SU-DHL-6 (cell line): ENCODE data around the gene HHLA2.

Experiments
- H2AFZ ChIP-seq: fragments of 200-600 bp; sonication (generic); 2 replicates; pipeline ENCODE4 v1.6.1; 2014; ENCODE audit warnings: low read depth, mild to moderate bottlenecking, moderate library complexity, mixed read lengths, antibody characterized with exemption, low read length; ENCODE audit not compliant: severe bottlenecking
- H3F3A ChIP-seq: fragments of 200-600 bp; shearing (Covaris generic); 2 replicates; pipeline ENCODE4 v1.6.0; 2016; ENCODE audit warnings: antibody characterized with exemption, mild to moderate bottlenecking; ENCODE audit not compliant: insufficient read depth
- H3K27ac ChIP-seq: fragments of 200-600 bp; sonication (generic); 2 replicates; pipeline ENCODE4 v1.5.1; 2016; ENCODE audit warnings: low read depth, mild to moderate bottlenecking, low read length, moderate library complexity, mixed read lengths
- H3K27me3 ChIP-seq: fragments of 200-600 bp; sonication (generic), shearing (Covaris generic); 2 replicates; pipeline ENCODE4 v1.6.0; 2014; ENCODE audit warnings: mild to moderate bottlenecking, low read length
- H3K36me3 ChIP-seq: fragments of 200-600 bp; sonication (generic); 2 replicates; pipeline ENCODE4 v1.6.1; 2014; ENCODE audit warnings: mild to moderate bottlenecking, low read length, mixed read lengths
- H3K4me2 ChIP-seq: fragments of 300-600, 200-600 bp; shearing (Covaris generic), sonication (generic); 2 replicates; pipeline ENCODE4 v1.6.0; 2014; ENCODE audit warnings: low read length, low read depth, mild to moderate bottlenecking; ENCODE audit not compliant: poor library complexity, severe bottlenecking
- H3K4me3 ChIP-seq: fragments of 200-600 bp; sonication (generic); 2 replicates; pipeline ENCODE4 v1.5.1; 2014; ENCODE audit warnings: antibody characterized with exemption, low read length, mild to moderate bottlenecking, mixed read lengths; ENCODE audit not compliant: insufficient read depth, poor library complexity, severe bottlenecking
- H3K79me2 ChIP-seq: fragments of 200-600 bp; sonication (generic); 2 replicates; pipeline ENCODE4 v1.6.1; 2014; ENCODE audit warnings: mild to moderate bottlenecking, low read length, moderate library complexity; ENCODE audit not compliant: insufficient read depth
- H3K9ac ChIP-seq: fragments of 200-600 bp; sonication (generic); 2 replicates; pipeline ENCODE4 v1.7.0; 2014; ENCODE audit warnings: mild to moderate bottlenecking, low read length
- H3K9me2 ChIP-seq: fragments of 200-600 bp; sonication (generic); replicated peaks from 2 replicates; pipeline ENCODE4 v1.6.1; 2014; ENCODE audit warnings: low read length; ENCODE audit not compliant: insufficient read depth
- H3K9me3 ChIP-seq: fragments of 200-600 bp; sonication (generic); 2 replicates; pipeline ENCODE4 v1.6.1; 2014; ENCODE audit warnings: low read length, mixed read lengths; ENCODE audit not compliant: insufficient read depth
- H4K20me1 ChIP-seq: fragments of 200-600 bp; sonication (generic); 2 replicates; pipeline ENCODE4 v1.6.1; 2014; ENCODE audit warnings: low read depth, mild to moderate bottlenecking, antibody characterized with exemption, low read length, moderate library complexity, mixed read lengths
- EZH2phosphoT487 ChIP-seq: fragments of 200-600 bp; sonication (generic), shearing (Covaris generic); conservative IDR thresholded peaks from 2 replicates; pipeline ENCODE4 v1.6.1; 2018; ENCODE audit warnings: mild to moderate bottlenecking, antibody characterized with exemption, low read length, moderate library complexity, mixed read lengths
- TF ChIP-seq, protein P1 (sequence below): fragments of 200-600 bp; sonication (generic); IDR thresholded peaks from one replicate; pipeline ENCODE4 v1.5.1; 2017; ENCODE audit warnings: antibody characterized with exemption, mild to moderate bottlenecking, low read length, moderate library complexity; ENCODE audit not compliant: insufficient read depth, poor library complexity, severe bottlenecking

HHLA2 gene

DNA sequence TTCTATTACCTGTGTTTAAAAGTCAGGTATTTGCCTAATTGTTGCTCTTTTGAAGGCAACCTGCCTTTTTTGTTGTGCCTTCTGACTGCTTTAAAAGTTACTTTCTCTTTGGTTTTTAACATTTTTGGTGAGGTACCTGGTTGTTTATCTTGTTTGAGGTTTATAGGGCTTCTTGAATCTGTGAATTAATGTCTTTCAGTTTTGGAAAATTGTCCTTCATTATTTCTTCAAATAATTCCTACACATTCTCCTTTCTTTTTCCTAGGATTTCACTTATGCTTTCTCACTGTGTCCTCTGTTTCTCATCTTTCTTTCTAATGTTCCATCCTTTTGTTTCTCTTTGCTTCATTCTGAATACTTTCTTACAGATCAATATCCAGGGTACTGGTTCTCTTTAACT lies 30.8 kb downstream of the HHLA2 start:
- Histone ChIP-seq H2AFZ (no peak overlapping the region), H3K27me3 (no peaks in the 10 kb centered on the region), H3K4me3 (no peak overlapping the region)

DNA sequence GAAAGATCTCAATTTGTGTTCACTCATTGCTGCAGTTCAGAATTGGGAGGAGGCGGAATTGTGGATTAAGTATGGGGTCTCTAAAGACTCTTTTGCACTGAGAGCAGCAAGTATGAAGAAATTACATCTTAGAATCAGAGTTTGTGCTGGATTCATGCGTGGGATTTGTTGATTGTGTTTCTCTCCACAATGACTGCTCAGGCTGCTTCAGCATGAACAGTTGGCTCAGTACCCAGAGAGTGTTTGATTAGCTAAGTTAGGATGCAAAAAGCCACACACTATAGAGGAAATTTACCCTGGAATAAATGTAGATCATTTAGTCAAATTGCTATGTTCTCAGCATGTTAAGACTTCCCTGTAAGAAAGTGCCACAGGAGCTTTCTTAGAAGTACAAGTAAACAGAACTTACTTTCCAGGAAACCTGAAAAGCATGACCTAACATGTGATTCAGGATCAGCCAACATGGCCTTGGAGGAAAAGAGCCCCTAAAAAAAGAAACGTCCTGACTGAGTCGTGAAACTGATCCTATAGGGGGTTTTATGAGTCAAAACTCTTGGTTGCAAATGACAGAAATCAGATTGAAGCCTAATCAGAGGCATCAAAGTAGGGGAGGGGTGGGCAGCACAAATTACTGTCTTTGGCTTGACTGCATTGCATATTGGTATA lies 32.6 kb downstream of the HHLA2 start:
- H3K9me2 ChIP-seq: no peaks in the 10 kb centered on the region
- H3K9me3 ChIP-seq: no peaks in the 10 kb centered on the region
- no peaks in the 10 kb centered on the region for H4K20me1 ChIP-seq
- H3K27me3 ChIP-seq: no peaks in the 10 kb centered on the region
- H3K79me2 ChIP-seq: no peaks in the 10 kb centered on the region
- H3K27ac ChIP-seq: no peak overlapping the region
- H3K9ac ChIP-seq: no peak overlapping the region
- no peak overlapping the region for H3K4me3 ChIP-seq
- H3K4me2 ChIP-seq: no peak overlapping the region
- no peaks in the 10 kb centered on the region for H3K36me3 ChIP-seq
- H3F3A ChIP-seq: no peaks in the 10 kb centered on the region
- TF ChIP-seq, protein P1, sequence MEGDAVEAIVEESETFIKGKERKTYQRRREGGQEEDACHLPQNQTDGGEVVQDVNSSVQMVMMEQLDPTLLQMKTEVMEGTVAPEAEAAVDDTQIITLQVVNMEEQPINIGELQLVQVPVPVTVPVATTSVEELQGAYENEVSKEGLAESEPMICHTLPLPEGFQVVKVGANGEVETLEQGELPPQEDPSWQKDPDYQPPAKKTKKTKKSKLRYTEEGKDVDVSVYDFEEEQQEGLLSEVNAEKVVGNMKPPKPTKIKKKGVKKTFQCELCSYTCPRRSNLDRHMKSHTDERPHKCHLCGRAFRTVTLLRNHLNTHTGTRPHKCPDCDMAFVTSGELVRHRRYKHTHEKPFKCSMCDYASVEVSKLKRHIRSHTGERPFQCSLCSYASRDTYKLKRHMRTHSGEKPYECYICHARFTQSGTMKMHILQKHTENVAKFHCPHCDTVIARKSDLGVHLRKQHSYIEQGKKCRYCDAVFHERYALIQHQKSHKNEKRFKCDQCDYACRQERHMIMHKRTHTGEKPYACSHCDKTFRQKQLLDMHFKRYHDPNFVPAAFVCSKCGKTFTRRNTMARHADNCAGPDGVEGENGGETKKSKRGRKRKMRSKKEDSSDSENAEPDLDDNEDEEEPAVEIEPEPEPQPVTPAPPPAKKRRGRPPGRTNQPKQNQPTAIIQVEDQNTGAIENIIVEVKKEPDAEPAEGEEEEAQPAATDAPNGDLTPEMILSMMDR: no peak
- TF ChIP-seq EZH2phosphoT487: no peak
- H2AFZ ChIP-seq: no peak overlapping the region

More for the DNA sequence above, 30.8 kb downstream of the HHLA2 start:
- TF ChIP-seq, protein P1: no peak
- no peak for TF ChIP-seq EZH2phosphoT487
- no peaks in the 10 kb centered on the region for H3K36me3 ChIP-seq
- no peaks in the 10 kb centered on the region for H4K20me1 ChIP-seq
- H3K79me2 ChIP-seq: no peaks in the 10 kb centered on the region
- H3F3A ChIP-seq: no peaks in the 10 kb centered on the region
- H3K9ac ChIP-seq: no peak overlapping the region
- no peak overlapping the region for H3K4me2 ChIP-seq
- H3K27ac ChIP-seq: no peak overlapping the region
- no peaks in the 10 kb centered on the region for H3K9me3 ChIP-seq
- no peaks in the 10 kb centered on the region for H3K9me2 ChIP-seq

DNA sequence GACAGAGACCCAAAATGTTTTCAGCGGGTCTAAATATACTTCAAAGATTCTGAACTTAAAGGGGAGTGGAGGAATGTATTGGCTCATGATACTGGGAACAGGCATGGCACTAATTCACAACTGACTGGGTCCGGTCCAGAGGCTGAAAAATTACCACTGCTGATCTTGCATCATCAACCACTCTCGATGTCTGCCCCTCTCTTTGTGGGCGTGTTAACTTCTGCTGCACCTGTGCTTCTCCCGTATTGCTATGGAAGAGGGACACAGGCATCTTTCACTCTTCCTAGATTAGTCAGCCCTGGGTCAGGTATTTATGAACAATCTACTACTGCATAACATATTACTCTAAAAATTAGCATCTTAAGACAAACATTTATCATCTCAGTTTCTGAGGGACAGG lies 33.2 kb downstream of the HHLA2 start:
- Histone ChIP-seq H2AFZ (no peak overlapping the region), H3K79me2 (no peaks in the 10 kb centered on the region), H3K9me3 (no peaks in the 10 kb centered on the region), H4K20me1 (no peaks in the 10 kb centered on the region), H3K9me2 (no peaks in the 10 kb centered on the region), H3K4me3 (no peak overlapping the region), H3K9ac (no peak overlapping the region), H3K27me3 (no peaks in the 10 kb centered on the region), H3F3A (no peaks in the 10 kb centered on the region), H3K4me2 (no peak overlapping the region), H3K27ac (no peak overlapping the region), H3K36me3 (no peaks in the 10 kb centered on the region)
- TF ChIP-seq, protein P1: no peak
- TF ChIP-seq EZH2phosphoT487: no peak
